ENCODE data around the gene NAV3. TPM values are rescaled to one million over a fixed set of nuclear protein-coding genes. Genes with fewer than 3 reads are reported as not detected.

NAV3 gene
- total RNA-seq, 1 donor from 2014 or later = 8.7 TPM

- no peak for DNase-seq
- intact Hi-C loops (cut with DNase I) = no loop called here
- no peaks in the 10 kb centered on the region for H3K9me3 ChIP-seq
- no peaks in the 10 kb centered on the region for H3K36me3 ChIP-seq
- H3K27ac ChIP-seq = no peak overlapping the region
- no peaks in the 10 kb centered on the region for H3K27me3 ChIP-seq (ENCODE audit: low read depth)
- TF ChIP-seq CTCF (IDR thresholded peaks at IDR 0.05) = no peak
- H3K4me1 ChIP-seq = no peaks in the 10 kb centered on the region
- no peak overlapping the region for H3K4me3 ChIP-seq
- ATAC-seq = no peak
Measured at GRCh38 chr12:77973579-77973978, 142.9 kb downstream of the NAV3 start.

DNA sequence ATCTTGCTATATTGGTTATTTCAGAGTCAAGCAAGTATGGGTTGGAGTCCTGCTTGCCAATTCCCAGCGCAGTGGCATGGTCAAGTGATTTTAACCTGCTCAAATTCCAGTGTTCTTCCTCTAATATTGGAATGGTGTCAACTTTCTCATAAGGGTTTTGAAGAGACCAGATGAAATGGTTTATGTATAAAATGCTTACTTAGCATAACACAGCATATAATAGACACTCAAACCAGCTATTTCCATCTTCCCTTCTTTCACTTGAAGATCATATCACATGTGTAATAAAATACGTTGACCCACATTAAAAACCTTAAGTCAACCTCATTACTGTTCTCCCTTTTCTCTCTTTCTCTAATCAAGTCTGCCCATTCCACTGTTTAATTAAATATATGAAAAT is 144.0 kb downstream of the NAV3 start:
- intact Hi-C loops (cut with DNase I) = no loop called here
- Histone ChIP-seq H3K36me3 (no peaks in the 10 kb centered on the region), H3K27ac (no peak overlapping the region), H3K27me3 (ENCODE audit: low read depth) (no peaks in the 10 kb centered on the region), H3K9me3 (no peaks in the 10 kb centered on the region), H3K4me1 (no peaks in the 10 kb centered on the region), H3K4me3 (no peak overlapping the region)
- no peak for DNase-seq
- ATAC-seq = no peak
- TF ChIP-seq CTCF (IDR thresholded peaks at IDR 0.05) = no peak

- DNase-seq = no peak
- no peak overlapping the region for H3K4me3 ChIP-seq
- no peak for ATAC-seq
- no peaks in the 10 kb centered on the region for H3K9me3 ChIP-seq
- no peaks in the 10 kb centered on the region for H3K4me1 ChIP-seq
- TF ChIP-seq CTCF (IDR thresholded peaks at IDR 0.05) = no peak
- H3K27me3 ChIP-seq (ENCODE audit: low read depth) = no peaks in the 10 kb centered on the region
- intact Hi-C loops (cut with DNase I) = no loop called here
- H3K36me3 ChIP-seq = no peaks in the 10 kb centered on the region
- no peak overlapping the region for H3K27ac ChIP-seq
Measured at GRCh38 chr12:77979597-77980250, 149.0 kb downstream of the NAV3 start.

GRCh38 chr12:77980782-77981181 is 150.1 kb downstream of the NAV3 start:
- no peaks in the 10 kb centered on the region for H3K9me3 ChIP-seq
- no peak for DNase-seq
- ATAC-seq = no peak
- no peaks in the 10 kb centered on the region for H3K27me3 ChIP-seq (ENCODE audit: low read depth)
- intact Hi-C loops (cut with DNase I) = no loop called here
- H3K27ac ChIP-seq = no peak overlapping the region
- H3K36me3 ChIP-seq = no peaks in the 10 kb centered on the region
- TF ChIP-seq CTCF (IDR thresholded peaks at IDR 0.05) = no peak
- H3K4me1 ChIP-seq = no peaks in the 10 kb centered on the region
- H3K4me3 ChIP-seq = no peak overlapping the region

DNA sequence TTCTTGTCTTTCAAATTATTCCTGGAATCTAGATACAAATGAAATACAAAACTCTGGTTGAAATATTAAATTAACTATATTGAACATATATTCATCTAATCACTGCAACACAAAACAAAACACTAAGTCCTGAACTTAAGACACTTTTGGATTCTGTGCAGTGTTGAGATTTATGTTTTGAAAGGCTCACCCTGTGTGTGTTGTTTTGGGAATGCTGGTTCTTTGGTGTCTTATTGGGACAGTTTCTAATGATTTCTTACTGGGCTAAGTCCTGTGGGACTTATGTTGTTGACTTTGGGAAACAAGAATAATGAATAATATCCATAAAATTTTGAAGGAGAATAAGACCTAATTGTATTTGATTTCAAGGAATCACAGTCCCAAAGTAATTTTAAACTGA is 153.2 kb downstream of the NAV3 start:
- H3K36me3 ChIP-seq = no peaks in the 10 kb centered on the region
- DNase-seq (no peak), ATAC-seq (no peak)
- no peak overlapping the region for H3K4me3 ChIP-seq
- H3K4me1 ChIP-seq = no peaks in the 10 kb centered on the region
- H3K27me3 ChIP-seq (ENCODE audit: low read depth) = no peaks in the 10 kb centered on the region
- H3K9me3 ChIP-seq = no peaks in the 10 kb centered on the region
- H3K27ac ChIP-seq = no peak overlapping the region
- no peak for TF ChIP-seq CTCF (IDR thresholded peaks at IDR 0.05)
- intact Hi-C loops (cut with DNase I) = no loop called here
